Adrenal gland (tissue), 12 donors: ENCODE results near the gene YWHAH. TPM values are rescaled to one million over a fixed set of nuclear protein-coding genes. Genes with fewer than 3 reads are reported as not detected.

ENCODE experiments used
- DNase-seq, 7 donors: peaks; one replicate each; pipeline ENCODE4 v3.0.0-alpha.2; 2019 to 2020
- H3K27ac ChIP-seq, 5 donors: fragments of 200-600 bp; sonication (generic) in 4 of 5; 1 replicate in 3 of 5; 2 replicates in 2 of 5; pipeline versions ENCODE4 v1.5.1 to v1.8.0; 2016 to 2020; ENCODE audit warnings: mild to moderate bottlenecking in 1 of 5
- H3K27me3 ChIP-seq: fragments of 200-600 bp; 2 replicates; pipeline ENCODE4 v1.8.0; 2021
- H3K36me3 ChIP-seq, 2 donors: fragments of 200-600 bp; replicated peaks in 1 of 2; 1 replicate in 1 of 2; 2 replicates in 1 of 2; pipeline versions ENCODE4 v1.5.1 to v1.8.0; 2018 to 2022
- H3K4me1 ChIP-seq, 2 donors: fragments of 200-600 bp; replicated peaks in 1 of 2; 1 replicate in 1 of 2; 2 replicates in 1 of 2; pipeline versions ENCODE4 v1.5.1 to v1.8.0; 2018 to 2021
- H3K4me3 ChIP-seq, 4 donors: fragments of 200-600 bp; sonication (generic) in 3 of 4; one replicate each; pipeline ENCODE4 v1.5.1; 2016 to 2018
- H3K9me3 ChIP-seq, 3 donors: fragments of 200-600 bp; sonication (generic) in 1 of 3; replicated peaks in 1 of 3; 1 replicate in 2 of 3; 2 replicates in 1 of 3; pipeline versions ENCODE4 v1.5.1 to v1.8.0; 2016 to 2021
- POLR2A ChIP-seq, 2 donors: fragments of 450-650 bp; IDR thresholded peaks; one replicate each; pipeline ENCODE4 v1.6.1; 2017; ENCODE audit warnings: antibody characterized with exemption in 2 of 2, mild to moderate bottlenecking in 2 of 2, moderate library complexity in 1 of 2
- WGBS, 4 donors: extraction: QIAGEN DNeasy Blood & Tissue Kit in 2 of 4; methylation state at CpG; one replicate each; pipeline versions ENCODE4 v1.1.5 to v1.1.7; 2013 to 2017; 5-methylcytosine and 5-hydroxymethylcytosine counted together
- intact Hi-C, 2 donors: fragments of 100-400 bp; cut with DNase I; formaldehyde crosslinking; loops; one replicate each; pipeline versions ENCODE4 v1.14.1 to v1.15.0; 2022 to 2023
- polyA plus RNA-seq, 3 donors: library from polyadenylated mRNA; stranded (reverse); fragments of 200-250 nt in 2 of 3; fragments of 350-450 nt in 1 of 3; fragmentation: Illumina TruSeq in 1 of 3; extraction: RNeasy Lipid Tissue Mini Kit (QIAGEN cat#74804) in 1 of 3; gene quantifications; one replicate each; pipeline ENCODE4 v1.2.3, GENCODE V29; 2013 to 2014
- total RNA-seq, 9 donors: library from RNA; depleted of rRNA in 4 of 9; stranded (reverse); fragments of >200 nt in 4 of 9; fragments of 120-200 nt in 1 of 9; fragmentation: NEBNext Ultra II Directional in 1 of 9; extraction: Animal tissue kit (Norgen Biotek cat#: 25700) in 1 of 9; gene quantifications; one replicate each; pipeline versions ENCODE4 v1.1.0 to v1.2.4, GENCODE V29; 2013 to 2023
- TF ChIP-seq, protein P1 (sequence below), 6 experiments: fragments of 450-650 bp in 4 of 6; fragments of 200-600 bp in 2 of 6; sonication (generic) in 1 of 6; IDR thresholded peaks; 1 replicate in 5 of 6; 2 replicates in 1 of 6; pipeline versions ENCODE4 v1.5.1 to v1.8.0; 2016 to 2021; ENCODE audit warnings: antibody characterized with exemption in 6 of 6, mild to moderate bottlenecking in 2 of 6, moderate library complexity in 1 of 6
- donor health status: healthy with polysubstance abuse.
- donor health status: Bipolar disorder and iron deficiency.
- donor health status: DM: yes; HTN: yes; CAD: no.
- donor health status: DM: no; HTN: no; CAD: no.
- donor health status: DM: no; HTN: no; CAD: no.
- donor health status: DM: yes; HTN: yes; CAD: no.

The YWHAH gene
- total and polyA plus RNA-seq, 12 donors = 50.6 to 128 (median 73.7) TPM

- intact Hi-C loops = no loop called here
- peak in 1 of 7 donors; percentile 26 for DNase-seq
Measured at GRCh38 chr22:31932863-31933262, 11.5 kb upstream of the YWHAH start.

DNA sequence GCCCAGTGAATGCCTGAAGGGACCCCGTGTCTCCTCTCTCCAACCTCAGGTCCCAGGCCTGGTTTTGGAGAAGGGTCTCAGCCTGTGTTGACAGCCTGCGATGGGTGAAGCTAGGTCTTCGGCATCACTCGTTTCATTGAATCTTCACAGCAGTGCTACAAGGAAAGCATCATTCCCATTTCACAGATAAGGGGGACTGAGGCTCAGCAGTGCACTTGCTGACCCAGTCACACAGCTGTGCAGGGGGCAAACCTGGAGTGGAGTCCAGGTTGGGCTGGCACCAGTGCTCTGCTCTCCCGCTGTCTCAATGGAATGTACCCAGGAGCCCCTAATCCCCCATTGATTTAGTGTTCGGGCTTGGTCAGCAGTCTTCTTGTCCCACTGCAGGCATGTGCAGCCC, 10.9 kb upstream of the YWHAH start:
- no peaks in the 10 kb centered on the region for H3K9me3 ChIP-seq
- H3K4me1 ChIP-seq = no peaks in the 10 kb centered on the region
- H3K27me3 ChIP-seq = no peaks in the 10 kb centered on the region
- no peak overlapping the region for H3K4me3 ChIP-seq
- 95 to 100% (median 97%) methylated on average over 3 to 6 of the region's 6 CpGs for WGBS, 4 donors
- no peaks in the 10 kb centered on the region for H3K36me3 ChIP-seq
- intact Hi-C loops = no loop called here
- TF ChIP-seq POLR2A (IDR thresholded peaks at IDR 0.05) = no peak
- TF ChIP-seq, protein P1, sequence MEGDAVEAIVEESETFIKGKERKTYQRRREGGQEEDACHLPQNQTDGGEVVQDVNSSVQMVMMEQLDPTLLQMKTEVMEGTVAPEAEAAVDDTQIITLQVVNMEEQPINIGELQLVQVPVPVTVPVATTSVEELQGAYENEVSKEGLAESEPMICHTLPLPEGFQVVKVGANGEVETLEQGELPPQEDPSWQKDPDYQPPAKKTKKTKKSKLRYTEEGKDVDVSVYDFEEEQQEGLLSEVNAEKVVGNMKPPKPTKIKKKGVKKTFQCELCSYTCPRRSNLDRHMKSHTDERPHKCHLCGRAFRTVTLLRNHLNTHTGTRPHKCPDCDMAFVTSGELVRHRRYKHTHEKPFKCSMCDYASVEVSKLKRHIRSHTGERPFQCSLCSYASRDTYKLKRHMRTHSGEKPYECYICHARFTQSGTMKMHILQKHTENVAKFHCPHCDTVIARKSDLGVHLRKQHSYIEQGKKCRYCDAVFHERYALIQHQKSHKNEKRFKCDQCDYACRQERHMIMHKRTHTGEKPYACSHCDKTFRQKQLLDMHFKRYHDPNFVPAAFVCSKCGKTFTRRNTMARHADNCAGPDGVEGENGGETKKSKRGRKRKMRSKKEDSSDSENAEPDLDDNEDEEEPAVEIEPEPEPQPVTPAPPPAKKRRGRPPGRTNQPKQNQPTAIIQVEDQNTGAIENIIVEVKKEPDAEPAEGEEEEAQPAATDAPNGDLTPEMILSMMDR (IDR thresholded peaks at IDR 0.05) = no peak
- H3K27ac ChIP-seq = no peak overlapping the region
- no peak for DNase-seq

More at GRCh38 chr22:31932863-31933262, 11.5 kb upstream of the YWHAH start:
- Histone ChIP-seq H3K27ac (no peak overlapping the region), H3K4me3 (no peak overlapping the region), H3K27me3 (no peaks in the 10 kb centered on the region), H3K4me1 (no peaks in the 10 kb centered on the region), H3K9me3 (no peaks in the 10 kb centered on the region), H3K36me3 (no peaks in the 10 kb centered on the region)
- TF ChIP-seq POLR2A (IDR thresholded peaks at IDR 0.05) = no peak
- TF ChIP-seq, protein P1 (IDR thresholded peaks at IDR 0.05) = no peak
- 47 to 60% (median 57%) methylated on average over 4 to 5 of the region's 5 CpGs for WGBS, 4 donors

DNA sequence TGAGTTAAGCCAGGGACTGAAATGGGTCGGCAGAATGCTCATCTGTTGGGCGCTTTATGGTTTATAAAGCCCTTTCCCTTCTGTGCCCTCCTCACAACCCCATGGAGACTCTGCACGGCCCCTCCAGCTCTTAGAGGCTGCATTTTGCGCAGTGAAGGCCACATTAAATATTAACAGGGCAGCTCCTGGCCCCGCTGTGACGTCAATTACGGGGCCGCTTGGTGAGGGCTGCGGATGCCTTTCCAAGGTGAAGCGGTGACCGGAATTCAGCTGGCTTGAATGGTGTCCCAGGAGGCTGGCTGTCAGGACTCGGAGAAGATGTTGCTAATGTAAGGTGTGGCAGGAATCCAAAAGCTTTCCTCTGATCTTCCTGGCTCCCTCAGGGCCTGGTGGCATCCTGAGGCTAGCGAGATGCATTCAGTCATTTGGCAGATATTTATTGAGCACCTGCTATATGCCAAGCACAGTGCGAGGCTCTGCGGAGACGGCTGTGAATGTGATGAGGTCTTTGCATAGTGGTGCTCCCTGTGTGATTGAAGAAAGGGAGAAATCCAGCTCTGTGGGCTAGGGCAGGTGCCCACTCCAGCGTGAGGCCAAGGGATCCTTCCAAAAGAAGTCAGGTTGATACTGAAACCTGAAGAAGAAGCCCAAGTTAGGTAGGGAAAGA, 10.4 kb upstream of the YWHAH start:
- no peaks in the 10 kb centered on the region for H3K9me3 ChIP-seq
- H3K4me1 ChIP-seq = no peaks in the 10 kb centered on the region
- no peak for DNase-seq
- no peak overlapping the region for H3K27ac ChIP-seq
- no peaks in the 10 kb centered on the region for H3K36me3 ChIP-seq
- WGBS, 4 donors = 82 to 92% (median 86%) methylated on average over 17 of the region's 17 CpGs
- no peaks in the 10 kb centered on the region for H3K27me3 ChIP-seq
- intact Hi-C loops = no loop called here
- H3K4me3 ChIP-seq = no peak overlapping the region
- no peak for TF ChIP-seq POLR2A (IDR thresholded peaks at IDR 0.05)
- TF ChIP-seq, protein P1 (IDR thresholded peaks at IDR 0.05) = no peak

DNA sequence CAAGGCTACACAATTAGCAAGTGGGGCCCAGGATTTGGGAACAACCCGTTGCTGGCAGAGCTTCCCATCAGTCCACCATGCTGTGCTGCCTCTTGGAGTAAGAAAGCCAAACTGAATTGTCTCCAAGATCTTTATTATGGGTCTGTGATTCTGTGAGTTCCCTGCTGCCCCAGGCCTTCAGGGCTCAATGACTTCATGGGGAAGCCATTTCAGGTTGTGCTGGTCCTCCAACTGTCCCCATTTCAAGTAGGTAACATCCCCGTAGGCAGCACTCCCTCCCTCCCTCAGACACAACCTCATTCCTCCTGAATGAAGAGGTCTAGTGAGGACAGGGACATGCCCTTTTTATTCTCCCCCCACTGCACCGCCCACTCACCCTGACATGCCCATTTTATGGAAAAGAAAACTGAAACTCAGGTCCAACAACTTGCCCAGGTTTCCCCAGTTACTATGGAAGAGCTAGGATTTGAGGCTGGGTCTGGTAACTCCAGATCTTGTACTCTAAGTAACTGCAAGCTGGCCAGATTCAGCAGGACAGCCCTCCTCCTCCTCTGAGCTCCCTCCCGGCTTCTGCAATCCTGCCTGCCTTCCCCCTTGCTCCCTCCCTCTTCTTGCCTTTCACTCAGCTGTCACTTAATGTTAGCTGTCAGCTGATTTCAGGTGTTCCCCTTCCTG, 8.2 kb upstream of the YWHAH start:
- no peak overlapping the region for H3K27ac ChIP-seq
- no peaks in the 10 kb centered on the region for H3K36me3 ChIP-seq
- H3K9me3 ChIP-seq = no peaks in the 10 kb centered on the region
- DNase-seq = no peak
- H3K27me3 ChIP-seq = no peaks in the 10 kb centered on the region
- WGBS, 4 donors = 79 to 89% (median 86%) methylated on average over 4 of the region's 4 CpGs
- no peak overlapping the region for H3K4me3 ChIP-seq
- no peaks in the 10 kb centered on the region for H3K4me1 ChIP-seq
- TF ChIP-seq, protein P1 (IDR thresholded peaks at IDR 0.05) = no peak
- TF ChIP-seq POLR2A (IDR thresholded peaks at IDR 0.05) = no peak
- intact Hi-C loops = no loop called here
